22Rv1 (cell line): ENCODE data around the gene HOXB1.

Experiments
- H3K27ac ChIP-seq: fragments of 450-650 bp; 2 replicates; pipeline ENCODE4 v1.5.1; 2017
- ZFX ChIP-seq: fragments of 450-650 bp; IDR thresholded peaks from 2 replicates; pipeline ENCODE4 v1.6.1; 2017; ENCODE audit warnings: antibody characterized with exemption, borderline replicate concordance
- TF ChIP-seq, protein P1 (sequence below): fragments of 450-650 bp; IDR thresholded peaks from 2 replicates; pipeline ENCODE4 v1.5.1; 2017; ENCODE audit warnings: mild to moderate bottlenecking

Gene HOXB1

DNA sequence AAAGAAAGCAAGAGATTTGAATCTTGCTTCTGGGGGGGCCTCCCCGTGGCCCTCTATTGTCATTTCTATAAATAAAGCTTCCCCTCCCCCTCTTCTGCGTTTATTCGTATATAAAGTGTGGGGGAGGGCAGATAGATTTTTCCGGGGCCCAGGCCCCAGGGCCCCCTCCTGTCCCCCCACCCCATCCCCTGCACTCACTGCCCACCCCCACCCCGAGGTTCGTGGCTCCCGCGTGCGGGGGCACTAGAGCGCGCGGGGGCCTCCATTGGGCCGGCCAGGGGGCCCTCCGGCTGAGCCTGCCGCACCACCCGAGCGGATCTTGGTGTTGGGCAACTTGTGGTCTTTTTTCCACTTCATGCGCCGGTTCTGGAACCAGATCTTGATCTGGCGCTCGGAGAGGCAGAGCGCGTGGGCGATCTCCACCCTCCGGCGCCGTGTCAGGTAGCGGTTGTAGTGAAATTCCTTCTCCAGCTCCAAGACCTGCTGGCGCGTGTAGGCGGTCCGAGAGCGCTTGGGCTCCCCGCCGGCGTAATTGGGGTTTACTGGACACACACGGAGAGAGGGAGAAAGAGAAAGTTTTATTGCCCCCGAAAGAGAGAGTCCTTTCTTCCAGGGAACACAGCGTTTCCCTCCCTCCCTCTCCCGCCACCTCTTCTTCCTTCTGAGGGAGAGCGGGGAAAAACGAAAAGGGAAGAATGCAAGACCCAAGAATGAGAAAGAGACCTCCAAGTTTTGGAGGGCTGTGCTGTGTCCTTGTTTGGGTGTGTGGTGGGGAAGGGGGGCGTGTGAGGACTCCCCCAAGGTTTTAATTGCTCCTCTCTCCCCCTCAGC is 45.9 kb upstream of the HOXB1 start:
- no peak overlapping the region for H3K27ac ChIP-seq
- TF ChIP-seq ZFX, result no peak
- TF ChIP-seq, protein P1, sequence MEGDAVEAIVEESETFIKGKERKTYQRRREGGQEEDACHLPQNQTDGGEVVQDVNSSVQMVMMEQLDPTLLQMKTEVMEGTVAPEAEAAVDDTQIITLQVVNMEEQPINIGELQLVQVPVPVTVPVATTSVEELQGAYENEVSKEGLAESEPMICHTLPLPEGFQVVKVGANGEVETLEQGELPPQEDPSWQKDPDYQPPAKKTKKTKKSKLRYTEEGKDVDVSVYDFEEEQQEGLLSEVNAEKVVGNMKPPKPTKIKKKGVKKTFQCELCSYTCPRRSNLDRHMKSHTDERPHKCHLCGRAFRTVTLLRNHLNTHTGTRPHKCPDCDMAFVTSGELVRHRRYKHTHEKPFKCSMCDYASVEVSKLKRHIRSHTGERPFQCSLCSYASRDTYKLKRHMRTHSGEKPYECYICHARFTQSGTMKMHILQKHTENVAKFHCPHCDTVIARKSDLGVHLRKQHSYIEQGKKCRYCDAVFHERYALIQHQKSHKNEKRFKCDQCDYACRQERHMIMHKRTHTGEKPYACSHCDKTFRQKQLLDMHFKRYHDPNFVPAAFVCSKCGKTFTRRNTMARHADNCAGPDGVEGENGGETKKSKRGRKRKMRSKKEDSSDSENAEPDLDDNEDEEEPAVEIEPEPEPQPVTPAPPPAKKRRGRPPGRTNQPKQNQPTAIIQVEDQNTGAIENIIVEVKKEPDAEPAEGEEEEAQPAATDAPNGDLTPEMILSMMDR, result no peak

DNA sequence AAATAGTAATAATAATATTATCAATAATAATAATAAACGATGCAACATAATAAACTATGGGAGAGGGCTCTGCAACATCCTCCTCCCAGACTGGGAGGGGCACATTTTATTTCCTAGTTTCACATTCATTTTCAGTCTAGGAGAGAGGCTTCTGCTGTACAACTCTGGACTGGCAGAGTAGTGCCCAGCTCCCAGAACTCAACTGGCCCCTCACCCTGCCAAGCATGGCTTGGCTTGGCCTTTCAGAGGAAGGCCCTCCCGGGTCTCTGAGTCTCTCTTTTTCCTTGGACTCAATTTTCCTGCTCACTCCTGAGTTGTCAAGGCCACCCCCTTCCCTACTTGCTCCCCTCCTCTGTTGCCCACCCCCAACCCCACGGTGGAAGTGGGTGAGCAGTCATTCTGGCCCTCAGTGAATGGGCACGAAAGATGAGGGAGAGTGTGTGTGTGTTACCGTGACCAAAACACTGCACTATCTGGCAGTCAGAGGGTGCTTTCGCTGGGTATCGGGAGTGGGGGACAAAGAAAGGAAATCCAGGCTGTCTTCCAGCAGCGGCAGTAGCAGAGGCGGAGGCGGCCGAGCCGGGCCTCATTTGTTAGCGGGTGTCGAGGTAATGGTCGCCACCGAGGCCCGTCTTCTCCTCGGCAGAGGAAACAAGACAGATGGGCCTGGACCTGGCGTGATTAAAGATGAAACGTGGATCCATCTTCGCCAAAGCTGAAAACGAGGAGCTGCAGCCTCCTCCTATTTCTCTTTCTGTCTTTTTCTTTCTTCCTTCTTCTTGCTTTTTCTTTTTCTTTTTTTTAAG is 45.1 kb upstream of the HOXB1 start:
- no peak overlapping the region for H3K27ac ChIP-seq
- no peak for TF ChIP-seq ZFX
- TF ChIP-seq, protein P1, result no peak

DNA sequence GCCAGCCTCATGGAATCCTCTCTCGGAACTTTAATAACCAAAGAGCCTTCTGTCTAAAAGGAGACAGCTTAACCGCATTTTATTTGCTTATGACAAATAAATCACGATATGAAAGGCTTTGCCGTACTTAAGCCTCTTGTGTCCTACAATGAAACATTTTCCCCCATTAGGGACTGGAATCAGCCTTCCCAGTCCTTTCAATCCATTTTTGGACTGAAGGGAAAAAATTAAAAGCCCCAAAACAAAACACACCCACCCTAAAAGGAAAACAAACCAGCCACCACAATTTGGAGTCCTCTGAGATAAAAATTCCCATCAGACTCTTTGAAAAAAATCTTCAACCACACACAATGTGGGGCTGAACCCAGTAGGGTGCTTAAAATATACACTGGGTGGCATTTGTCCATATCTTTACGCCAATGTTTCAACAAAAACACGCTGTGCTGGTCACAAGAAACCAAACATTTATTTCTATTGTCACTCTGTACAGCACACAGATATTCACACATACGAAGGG is 44.3 kb upstream of the HOXB1 start:
- H3K27ac ChIP-seq, result no peak overlapping the region
- no peak for TF ChIP-seq ZFX
- TF ChIP-seq, protein P1, result no peak

DNA sequence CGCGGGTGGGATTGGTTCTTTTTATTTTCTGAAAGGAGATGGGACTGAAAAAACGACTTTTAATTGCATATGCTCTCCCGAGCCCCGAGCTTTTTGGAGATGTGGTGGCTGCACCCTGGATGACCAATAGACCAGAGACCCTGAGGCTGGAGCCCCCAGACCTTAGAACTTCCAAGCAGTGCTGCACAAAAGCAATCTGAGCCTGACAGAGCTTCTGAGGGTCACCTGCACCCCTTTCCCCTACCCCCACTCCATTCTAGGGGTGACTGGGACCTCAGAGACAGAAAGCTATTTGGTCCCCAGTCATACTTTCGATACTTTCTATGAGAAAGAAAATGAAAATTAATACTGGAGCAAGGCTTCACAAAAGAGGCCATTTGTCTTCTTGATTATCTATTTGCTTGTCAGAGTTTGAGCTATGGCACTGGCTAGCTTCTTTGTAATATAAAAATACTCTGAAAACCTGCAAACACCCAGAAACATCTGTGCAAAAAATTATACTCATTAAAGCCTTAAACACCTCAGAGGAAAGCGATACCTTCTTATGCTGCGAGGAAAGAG is 43.8 kb upstream of the HOXB1 start:
- no peak for TF ChIP-seq ZFX
- TF ChIP-seq, protein P1, result no peak
- no peak overlapping the region for H3K27ac ChIP-seq

DNA sequence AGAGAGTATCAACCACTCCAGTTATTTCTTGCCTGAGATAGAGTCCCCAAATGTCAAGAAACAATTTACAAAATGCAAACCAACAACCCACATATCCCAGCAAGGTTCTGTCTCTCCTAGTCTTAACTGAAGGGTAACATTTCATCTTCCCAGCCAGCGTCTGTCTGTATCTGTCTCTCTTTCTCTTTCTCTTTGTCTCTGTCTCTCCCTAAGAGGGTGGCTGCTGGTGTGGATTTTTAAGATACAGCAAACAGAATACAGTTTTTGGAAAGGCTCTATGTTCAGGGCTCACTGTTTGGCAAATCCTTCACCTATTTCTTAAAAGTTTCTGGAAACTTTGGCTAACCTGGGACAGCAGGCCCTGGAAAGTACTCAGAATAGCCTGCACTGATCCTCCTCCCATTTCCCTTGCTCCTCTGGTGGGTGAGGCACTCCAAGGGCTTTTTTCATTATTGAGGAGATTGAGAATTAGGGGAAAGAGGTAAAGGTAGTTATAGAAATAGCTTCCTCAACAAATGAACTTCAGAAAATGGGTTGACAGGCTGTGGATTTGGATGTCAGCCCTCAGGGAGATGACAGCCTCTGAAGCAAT is 41.1 kb upstream of the HOXB1 start:
- no peak for TF ChIP-seq ZFX
- TF ChIP-seq, protein P1, result no peak
- H3K27ac ChIP-seq, result no peak overlapping the region

DNA sequence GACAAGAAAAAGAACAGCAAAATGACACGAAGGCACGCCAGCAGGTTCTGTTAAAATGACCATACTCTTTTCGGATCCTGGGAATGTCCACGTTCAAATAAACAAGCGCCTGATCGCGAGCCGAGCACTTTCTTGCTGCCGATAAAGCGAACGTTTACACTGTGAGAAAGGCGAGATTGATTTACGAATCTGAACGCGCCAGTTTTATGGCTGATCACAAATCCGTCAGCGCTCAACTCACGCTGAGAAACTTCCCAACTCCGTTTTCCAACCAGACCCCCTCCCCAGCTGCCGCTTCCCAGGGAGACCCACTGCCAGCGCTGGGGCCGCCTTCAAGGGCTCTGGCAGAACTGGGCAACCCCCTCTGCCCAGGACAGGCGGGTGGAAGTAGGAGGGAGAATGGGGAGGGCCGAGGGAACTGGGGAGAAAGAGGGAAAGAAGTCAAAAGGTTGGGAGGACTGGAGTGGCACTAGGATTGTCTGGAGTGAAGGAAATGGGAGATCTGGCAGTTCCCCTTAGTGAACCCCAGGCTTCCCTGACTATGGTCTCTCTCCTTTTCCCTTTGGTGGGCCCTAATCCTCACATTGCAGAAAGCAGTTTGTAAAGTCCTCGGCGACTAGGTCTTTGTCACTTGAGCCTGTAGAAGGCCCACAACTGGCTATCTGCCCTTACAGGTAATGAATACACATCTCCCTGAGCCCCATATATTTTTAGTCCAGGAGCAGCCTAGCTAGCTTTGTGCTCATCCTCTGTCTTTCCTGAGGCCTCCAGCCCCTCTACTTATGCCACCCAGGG is 40.4 kb upstream of the HOXB1 start:
- no peak for TF ChIP-seq ZFX
- TF ChIP-seq, protein P1, result no peak
- no peak overlapping the region for H3K27ac ChIP-seq
